Medulla oblongata (tissue), 1 donor: Measurements from ENCODE around the gene GIPC3.
"Not testable (repeated sequence)": the region's sequence is repeated elsewhere in the genome, so short reads cannot be mapped to it uniquely, and the experiment has no call there.

Experiments
- DNase-seq: peaks from one replicate; pipeline ENCODE4 v3.0.0-alpha.2; 2015; ENCODE audit errors: extremely low spot score

Gene GIPC3

DNA sequence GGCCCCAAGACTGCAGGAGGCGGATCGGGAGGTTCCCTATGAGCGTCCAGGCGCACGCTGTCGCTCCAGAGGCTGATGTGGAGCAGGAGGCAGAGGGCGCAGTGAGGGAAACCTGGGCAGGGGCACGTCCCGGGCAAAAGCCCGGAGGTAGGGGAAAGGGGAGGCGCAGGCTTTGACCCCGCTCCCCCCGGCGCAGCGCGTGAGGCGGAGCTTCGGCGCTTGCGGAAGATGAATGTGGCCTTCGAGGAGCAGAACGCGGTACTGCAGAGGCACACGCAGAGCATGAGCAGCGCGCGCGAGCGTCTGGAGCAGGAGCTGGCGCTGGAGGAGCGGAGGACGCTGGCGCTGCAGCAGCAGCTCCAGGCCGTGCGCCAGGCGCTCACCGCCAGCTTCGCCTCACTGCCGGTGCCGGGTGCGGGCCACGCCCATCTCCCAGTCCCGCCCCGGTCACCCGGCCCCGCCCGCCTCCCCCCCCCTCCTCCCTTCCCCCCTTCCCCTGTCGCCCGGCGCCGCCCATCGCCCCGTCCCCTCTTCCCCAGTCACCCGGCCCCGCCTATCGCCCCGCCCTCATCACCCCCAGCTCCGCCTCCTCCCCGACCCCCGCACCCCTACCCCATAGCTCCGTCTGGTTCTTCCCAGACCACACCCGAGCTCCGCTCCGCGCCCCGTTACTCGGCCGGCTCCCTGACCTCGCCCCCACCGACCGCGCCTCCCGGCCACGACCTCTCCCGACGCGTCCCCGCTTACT lies 8.4 kb upstream of the GIPC3 start:
- DNase-seq = no peak

GRCh38 chr19:3577723-3578344 lies 7.4 kb upstream of the GIPC3 start:
- DNase-seq = no peak

DNA sequence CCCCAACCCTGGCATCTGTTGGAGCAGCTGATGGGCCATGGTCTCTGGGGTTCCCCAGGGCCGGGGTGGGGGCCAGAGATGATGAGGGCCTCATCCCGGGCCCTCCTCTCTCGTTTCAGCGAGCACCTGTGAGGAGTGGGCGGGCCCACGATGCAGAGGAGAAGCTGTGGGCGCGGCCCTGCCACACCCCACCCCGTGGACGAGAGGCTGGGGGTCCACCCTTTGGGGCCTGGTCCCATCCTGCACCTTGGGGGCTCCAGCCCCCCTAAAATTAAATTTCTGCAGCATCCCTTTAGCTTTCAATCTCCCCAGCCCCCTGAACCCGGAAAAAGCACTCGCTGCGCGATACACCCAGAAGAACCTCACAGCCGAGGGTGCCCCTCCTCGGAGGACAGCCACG lies 6.9 kb upstream of the GIPC3 start:
- no peak for DNase-seq

GRCh38 chr19:3580156-3580934 lies 4.9 kb upstream of the GIPC3 start:
- DNase-seq = peak; percentile 18

DNA sequence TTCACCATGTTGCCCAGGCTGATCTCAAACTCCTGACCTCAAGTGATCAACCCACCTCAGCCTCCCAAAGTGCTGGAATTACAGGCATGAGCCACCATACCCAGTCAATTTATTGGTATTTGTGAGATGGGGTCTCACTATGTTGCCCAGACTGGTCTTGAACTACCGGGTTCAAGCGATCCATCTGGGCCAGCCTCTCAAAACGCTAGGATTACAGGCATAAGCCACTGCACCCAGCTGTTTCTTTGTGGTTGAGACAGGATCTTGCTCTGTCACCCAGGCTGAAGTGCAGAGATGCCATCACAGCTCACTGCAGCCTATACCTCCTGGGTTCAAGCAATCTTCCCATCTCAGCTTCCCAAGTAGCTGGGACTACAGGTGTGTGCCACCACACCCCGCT lies 3.5 kb upstream of the GIPC3 start:
- not testable (repeated sequence) for DNase-seq

DNA sequence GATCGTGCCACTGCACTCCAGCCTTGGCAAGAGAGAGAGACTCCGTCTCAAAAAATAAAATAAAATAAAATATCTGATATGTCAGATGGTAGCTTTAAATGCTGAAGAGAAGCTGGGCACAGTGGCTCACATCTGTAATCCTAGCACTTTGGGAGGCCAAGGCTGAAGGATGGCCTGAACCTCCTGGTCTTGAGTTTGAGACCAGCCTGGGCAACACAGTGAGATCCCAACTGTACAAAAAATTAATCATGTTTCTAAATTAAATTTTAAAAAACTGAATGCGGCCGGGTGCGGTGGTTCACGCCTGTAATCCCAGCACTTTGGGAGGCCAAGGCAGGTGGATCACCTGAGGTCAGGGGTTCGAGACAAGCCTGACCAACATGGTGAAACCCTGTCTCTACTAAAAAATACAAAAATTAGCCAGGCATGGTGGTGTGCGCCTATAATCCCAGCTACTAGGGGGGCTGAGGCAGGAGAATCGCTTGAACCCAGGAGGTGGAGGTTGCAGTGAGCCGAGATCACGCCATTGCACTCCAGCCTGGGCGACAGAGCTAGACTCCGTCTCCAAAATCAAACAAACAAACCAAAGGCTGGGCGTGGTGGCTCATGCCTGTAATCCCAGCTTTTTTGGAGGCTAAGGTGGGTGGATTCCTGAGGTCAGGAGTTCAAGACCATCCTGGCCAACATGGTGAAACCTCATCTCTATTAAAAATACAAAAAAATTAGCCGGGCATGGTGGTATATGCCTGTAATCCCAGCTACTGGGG lies 1.1 kb upstream of the GIPC3 start:
- DNase-seq = not testable (repeated sequence)

GRCh38 chr19:3586127-3586626 lies 899 bp downstream of the GIPC3 start:
- no peak for DNase-seq

GRCh38 chr19:3586707-3587346 lies 1.5 kb downstream of the GIPC3 start:
- no peak for DNase-seq

DNA sequence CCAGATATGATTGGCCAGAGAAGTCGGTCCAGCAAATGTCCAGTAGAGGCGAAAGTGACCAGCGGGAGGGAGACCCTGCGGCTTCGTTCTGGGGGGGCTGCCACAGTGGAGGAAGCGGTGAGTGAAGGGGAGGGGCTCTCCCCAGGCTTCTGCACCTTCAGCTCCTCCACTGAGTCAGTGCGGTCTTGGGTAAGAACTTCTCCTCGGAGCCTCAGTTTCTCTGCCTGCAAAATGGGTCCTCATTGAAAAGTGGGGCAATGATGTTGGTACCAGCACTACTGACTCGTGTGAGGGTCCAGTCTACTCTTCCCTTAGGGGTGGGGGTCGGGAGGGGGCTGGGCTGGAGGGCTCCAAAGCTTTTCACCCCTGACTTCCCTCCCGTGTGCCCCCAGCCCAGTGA lies 4.2 kb downstream of the GIPC3 start:
- DNase-seq = no peak

GRCh38 chr19:3589949-3590348 lies 4.7 kb downstream of the GIPC3 start:
- DNase-seq = no peak

DNA sequence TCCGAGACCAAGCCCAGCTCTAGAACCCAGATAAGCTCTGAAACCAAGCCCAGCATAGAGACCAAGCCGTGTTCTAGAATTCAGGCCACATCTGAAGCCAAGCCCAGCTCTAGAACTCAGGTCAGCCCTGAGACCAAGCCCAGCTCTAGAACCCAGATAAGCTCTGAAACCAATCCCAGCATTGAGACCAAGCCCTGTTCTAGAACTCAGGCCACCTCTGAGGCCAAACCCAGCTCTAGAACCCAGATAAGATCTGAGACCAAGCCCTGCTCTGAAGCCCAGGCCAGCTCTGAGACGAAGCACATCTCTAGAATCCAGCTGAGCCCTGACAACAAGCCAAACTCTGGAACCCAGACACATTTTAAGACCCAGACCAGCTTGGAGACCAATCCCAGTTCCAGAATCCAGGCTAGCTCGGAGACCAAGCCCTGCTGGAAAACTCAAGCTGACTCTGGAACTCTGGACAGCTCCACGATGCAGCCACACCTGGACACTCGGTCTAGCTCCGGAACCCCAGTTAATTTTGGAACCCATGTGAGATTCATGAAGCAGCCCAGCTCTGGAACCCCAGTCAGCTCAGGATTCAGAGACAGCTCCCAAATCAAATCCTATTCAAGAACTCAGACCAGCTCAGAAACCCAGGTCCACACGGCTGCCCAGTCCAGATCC lies 5.8 kb downstream of the GIPC3 start:
- no peak for DNase-seq

DNA sequence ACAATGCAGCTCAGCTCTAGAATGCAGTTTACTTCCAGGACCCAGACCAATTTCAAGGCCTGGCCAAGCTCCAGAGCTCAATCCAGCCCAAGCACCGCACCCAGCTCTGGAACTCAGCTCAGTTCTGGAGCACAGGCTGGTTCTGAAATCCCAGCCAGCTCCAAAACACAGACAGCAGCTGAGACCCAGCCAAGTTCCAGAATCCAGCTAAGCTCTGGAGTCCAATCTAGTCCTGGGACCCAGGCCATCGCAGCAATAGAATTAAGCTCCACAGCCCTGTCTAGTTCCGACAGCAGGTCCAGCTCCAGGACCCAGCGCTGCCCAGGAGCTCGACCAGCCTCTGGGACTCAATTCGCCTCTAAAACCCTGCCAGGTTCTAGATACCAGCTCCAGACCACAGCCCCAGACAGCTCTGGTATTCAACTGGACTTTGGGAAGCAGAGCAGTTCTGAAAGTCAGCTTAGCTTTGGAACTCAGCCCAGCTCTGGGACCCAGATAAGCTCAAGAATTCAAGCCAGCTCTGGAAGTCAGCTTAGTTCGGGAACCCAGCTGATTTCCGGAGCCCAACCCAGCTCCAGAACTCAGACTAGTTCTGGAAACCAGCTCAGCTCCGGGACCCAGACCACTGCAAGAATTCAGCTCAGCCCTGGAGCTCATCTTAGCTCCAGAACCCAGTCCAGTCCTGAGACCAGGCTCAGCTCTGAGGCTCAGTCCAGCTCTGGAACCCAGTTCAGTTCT lies 6.8 kb downstream of the GIPC3 start:
- no peak for DNase-seq

DNA sequence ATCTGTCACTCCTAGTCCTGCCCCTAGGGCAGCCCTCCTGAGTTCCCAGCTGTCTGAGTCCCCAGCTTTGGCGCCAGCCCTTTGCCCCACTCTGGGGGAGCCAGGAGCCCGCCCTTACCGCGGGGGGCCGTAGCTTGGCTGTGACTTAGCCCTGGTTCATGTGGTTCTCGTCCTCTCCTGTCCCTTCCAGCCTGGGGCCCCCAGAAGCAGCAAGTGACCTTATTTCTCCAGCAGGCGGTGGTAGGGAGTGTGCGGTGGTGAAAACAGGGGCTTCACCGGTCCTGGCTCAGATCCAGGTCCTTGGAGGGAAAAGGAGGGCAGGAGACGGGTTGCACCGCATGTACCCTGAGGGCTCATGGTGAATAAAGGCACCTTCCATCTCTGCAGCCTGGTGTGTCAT lies 7.9 kb downstream of the GIPC3 start:
- no peak for DNase-seq

GRCh38 chr19:3595521-3596061 lies 10.3 kb downstream of the GIPC3 start:
- DNase-seq = no peak

- DNase-seq = no peak
These were observed 14.5 kb downstream of the GIPC3 start for GRCh38 chr19:3599776-3600187.

DNA sequence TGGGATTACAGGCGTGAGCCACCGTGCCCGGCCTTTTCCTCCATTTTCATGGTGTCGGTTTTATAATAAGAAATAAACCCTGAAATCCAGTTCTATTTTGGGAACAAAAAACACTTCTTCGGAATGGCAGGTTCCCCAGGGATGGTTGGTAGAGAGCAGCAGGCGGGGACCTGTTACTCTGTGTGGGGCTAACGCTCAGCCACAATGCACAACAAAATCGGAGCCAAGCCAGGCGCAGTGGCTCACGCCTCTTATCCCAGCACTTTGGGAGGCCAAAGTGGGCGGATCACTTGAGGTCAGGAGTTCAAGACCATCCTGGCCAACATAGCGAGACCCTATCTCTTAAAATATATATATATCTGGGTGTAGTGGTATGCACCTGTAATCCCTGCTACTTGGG lies 15.7 kb downstream of the GIPC3 start:
- no peak for DNase-seq

DNA sequence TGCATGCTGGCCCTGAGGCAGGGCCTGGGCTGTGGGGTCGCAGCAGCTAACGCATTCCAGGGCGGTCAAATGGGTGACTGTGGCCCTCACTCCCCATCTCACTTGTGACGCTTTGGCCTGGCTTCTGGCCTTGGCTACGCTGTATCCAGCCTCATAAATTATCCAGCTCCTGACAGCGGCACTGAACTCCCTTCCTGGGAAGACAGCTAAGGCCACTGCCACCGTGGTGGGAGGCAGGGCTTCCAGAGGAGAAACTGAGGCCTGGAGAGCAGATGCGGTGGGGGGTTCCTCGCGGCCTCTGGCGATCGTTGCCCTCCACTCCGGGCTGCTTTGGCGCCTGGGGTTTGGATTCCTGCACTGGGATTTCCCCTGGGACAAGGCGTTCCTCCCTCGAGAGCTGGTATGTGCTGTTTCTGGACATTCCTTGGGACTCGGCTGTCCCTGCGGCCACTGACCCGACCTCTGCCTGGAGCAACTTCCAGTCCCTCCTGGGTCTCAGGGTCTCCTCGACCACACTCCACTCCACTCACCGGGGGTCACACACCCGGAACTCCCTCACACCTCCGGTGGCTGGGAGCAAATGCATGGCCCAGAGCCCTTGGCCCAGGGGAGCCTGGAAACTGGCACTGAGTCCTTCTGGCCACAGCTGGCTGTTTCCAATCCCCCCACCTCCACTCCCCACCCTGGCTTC lies 18.0 kb downstream of the GIPC3 start:
- no peak for DNase-seq

GRCh38 chr19:3604227-3604986 lies 19.1 kb downstream of the GIPC3 start:
- DNase-seq = no peak

- DNase-seq = no peak
These were observed 19.7 kb downstream of the GIPC3 start for GRCh38 chr19:3604987-3605343.
